PFSK-1 (cell line): ENCODE data around the gene AIG1.

Experiments used
- FOXP2 ChIP-seq: optimal IDR thresholded peaks from 2 replicates; pipeline ENCODE3; 2011; ENCODE audit warnings: borderline replicate concordance, control low read depth, inconsistent platforms; ENCODE audit not compliant: insufficient read depth; ENCODE audit errors: extremely low read length, extremely low read depth
- POLR2AphosphoS5 ChIP-seq: IDR thresholded peaks from 2 replicates; pipeline ENCODE4 v1.6.1; 2012; ENCODE audit warnings: low read depth, mild to moderate bottlenecking, control low read depth, low read length, moderate library complexity
- SIN3A ChIP-seq: IDR thresholded peaks from 2 replicates; pipeline ENCODE4 v1.6.1; 2012; ENCODE audit warnings: mild to moderate bottlenecking, low read length, moderate library complexity, borderline replicate concordance; ENCODE audit not compliant: insufficient read depth
- TAF1 ChIP-seq: IDR thresholded peaks from 2 replicates; pipeline ENCODE4 v1.6.1; 2012; ENCODE audit warnings: low read length, control low read depth, borderline replicate concordance; ENCODE audit not compliant: insufficient read depth
- TF ChIP-seq, protein P1 (sequence below), 2 experiments: IDR thresholded peaks; 2 replicates each; pipeline versions ENCODE4 v1.6.1 to v1.8.0; 2011 to 2012; ENCODE audit warnings: low read depth in 2 of 2, low read length in 2 of 2, control low read depth in 1 of 2, inconsistent platforms in 1 of 2, mild to moderate bottlenecking in 1 of 2, moderate library complexity in 1 of 2; ENCODE audit not compliant: insufficient read depth in 1 of 2

AIG1 gene

DNA sequence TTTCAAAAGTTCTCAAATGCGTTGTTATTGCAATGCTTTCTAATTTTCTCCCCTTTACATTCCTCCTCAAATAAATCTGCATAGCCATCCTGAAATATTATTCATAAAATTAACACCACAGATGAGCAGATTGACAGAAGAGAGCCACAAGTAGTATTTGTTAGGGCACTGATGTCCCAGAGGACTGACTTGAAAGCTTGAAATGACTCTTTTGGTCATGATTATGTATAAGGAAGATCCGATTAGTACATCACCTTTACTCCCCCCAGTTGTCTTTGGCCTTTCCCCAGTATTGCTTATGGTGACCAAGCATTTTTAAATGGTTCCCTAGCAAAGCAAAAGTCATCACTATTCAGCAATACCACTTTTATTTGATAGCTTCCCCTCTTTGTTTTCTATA is 202.2 kb downstream of the AIG1 start:
- TF ChIP-seq SIN3A (no peak), POLR2AphosphoS5 (no peak), TAF1 (no peak), FOXP2 (no peak)
- TF ChIP-seq, protein P1, sequence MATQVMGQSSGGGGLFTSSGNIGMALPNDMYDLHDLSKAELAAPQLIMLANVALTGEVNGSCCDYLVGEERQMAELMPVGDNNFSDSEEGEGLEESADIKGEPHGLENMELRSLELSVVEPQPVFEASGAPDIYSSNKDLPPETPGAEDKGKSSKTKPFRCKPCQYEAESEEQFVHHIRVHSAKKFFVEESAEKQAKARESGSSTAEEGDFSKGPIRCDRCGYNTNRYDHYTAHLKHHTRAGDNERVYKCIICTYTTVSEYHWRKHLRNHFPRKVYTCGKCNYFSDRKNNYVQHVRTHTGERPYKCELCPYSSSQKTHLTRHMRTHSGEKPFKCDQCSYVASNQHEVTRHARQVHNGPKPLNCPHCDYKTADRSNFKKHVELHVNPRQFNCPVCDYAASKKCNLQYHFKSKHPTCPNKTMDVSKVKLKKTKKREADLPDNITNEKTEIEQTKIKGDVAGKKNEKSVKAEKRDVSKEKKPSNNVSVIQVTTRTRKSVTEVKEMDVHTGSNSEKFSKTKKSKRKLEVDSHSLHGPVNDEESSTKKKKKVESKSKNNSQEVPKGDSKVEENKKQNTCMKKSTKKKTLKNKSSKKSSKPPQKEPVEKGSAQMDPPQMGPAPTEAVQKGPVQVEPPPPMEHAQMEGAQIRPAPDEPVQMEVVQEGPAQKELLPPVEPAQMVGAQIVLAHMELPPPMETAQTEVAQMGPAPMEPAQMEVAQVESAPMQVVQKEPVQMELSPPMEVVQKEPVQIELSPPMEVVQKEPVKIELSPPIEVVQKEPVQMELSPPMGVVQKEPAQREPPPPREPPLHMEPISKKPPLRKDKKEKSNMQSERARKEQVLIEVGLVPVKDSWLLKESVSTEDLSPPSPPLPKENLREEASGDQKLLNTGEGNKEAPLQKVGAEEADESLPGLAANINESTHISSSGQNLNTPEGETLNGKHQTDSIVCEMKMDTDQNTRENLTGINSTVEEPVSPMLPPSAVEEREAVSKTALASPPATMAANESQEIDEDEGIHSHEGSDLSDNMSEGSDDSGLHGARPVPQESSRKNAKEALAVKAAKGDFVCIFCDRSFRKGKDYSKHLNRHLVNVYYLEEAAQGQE (IDR thresholded peaks at IDR 0.05; ENCODE audit: insufficient read depth in 1 of 2, low read depth in 2 of 2, low read length in 2 of 2): no peak

DNA sequence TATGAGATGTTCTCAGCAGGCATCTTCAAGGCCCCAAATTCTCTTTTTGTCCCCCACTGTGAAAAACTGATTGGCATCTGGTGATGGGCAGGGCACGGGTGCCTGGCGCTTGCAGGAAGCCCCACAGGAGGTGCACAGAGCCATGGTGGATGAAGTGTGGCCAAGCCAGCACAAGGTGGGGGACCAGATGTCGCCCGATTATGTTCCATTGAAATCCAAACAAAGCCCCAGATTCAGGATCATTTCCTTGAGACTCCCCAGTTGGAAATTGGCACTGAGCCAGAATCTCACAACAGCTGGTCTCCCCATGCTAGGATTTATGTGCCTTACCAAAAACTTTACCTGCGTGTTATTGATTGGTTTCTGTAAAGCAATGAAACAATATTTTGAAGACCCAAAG is 203.7 kb downstream of the AIG1 start:
- TF ChIP-seq FOXP2 (no peak), SIN3A (no peak), TAF1 (no peak), POLR2AphosphoS5 (no peak)
- TF ChIP-seq, protein P1 (IDR thresholded peaks at IDR 0.05; ENCODE audit: insufficient read depth in 1 of 2, low read depth in 2 of 2, low read length in 2 of 2): no peak

DNA sequence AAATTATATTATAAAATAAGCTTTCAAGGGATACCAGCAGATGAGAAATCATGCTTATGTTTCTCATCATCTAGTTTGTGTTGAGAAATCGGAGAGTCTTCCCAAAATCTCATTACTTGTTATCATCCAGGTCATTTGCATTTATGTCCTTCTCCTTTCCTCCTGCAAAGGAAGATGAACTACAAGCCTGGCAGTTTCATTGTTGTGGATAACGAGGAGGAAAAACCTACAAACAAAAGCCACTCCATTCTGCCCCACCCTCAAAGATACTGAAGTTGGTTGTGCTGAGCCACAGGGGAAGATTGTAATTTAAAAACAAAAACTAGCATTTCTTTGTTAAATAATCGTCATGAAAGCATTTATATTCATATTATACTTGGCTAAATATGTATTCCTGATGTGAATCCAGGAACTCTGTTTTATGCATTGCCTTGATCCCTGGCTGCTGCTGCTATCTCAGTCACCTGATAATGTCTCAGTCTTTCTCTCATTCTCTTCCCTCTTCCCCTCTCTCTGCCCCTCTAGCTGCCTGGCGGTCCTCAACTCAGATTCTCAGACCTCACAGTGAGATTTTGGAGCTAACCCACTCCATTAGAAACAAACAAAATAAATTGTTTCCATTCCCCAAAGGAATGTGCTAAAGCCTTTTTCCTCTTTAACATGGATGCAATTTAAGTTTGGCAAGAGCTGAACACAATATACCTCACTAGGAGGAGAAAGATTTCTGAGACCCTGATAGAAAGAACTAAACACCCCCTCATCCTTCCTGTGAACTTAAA is 204.5 kb downstream of the AIG1 start:
- TF ChIP-seq POLR2AphosphoS5 (no peak), FOXP2 (no peak), TAF1 (no peak), SIN3A (no peak)
- TF ChIP-seq, protein P1 (IDR thresholded peaks at IDR 0.05; ENCODE audit: insufficient read depth in 1 of 2, low read depth in 2 of 2, low read length in 2 of 2): no peak

DNA sequence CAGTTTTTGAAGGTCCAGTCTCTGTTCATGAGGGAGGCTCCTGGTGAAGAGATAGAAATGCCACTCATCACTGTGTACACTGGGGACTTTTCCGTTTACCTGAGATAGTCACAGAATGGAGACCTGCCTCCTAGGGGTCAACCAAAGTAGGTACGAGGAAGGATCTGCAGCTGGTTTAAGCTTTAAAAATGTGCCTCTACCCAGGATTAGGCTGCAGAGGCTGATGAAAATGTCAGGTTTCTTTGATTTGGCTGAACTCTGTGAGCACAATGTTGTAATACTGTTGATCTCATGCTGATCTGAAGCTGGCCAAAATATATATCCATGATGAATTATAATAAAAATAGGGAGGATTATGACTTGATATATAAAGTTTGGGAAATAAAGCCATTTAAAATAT is 207.1 kb downstream of the AIG1 start:
- TF ChIP-seq FOXP2 (no peak), SIN3A (no peak), POLR2AphosphoS5 (no peak), TAF1 (no peak)
- TF ChIP-seq, protein P1 (IDR thresholded peaks at IDR 0.05; ENCODE audit: insufficient read depth in 1 of 2, low read depth in 2 of 2, low read length in 2 of 2): no peak
